Measurements from ENCODE around the gene DDX59. TPM values are rescaled to one million over a fixed set of nuclear protein-coding genes. Genes with fewer than 3 reads are reported as not detected.
A peak's percentile ranks its signal among the peaks of the same experiment; 100 is the strongest.

Gene DDX59
- total RNA-seq, 1 donor from 2014 or later, result 20.0 TPM

GRCh38 chr1:200628223-200628881, 41.4 kb downstream of the DDX59 start:
- DNase-seq, result no peak

- DNase-seq, result no peak
These were observed 42.0 kb downstream of the DDX59 start for GRCh38 chr1:200627575-200628222.

- DNase-seq, result no peak
These were observed 42.7 kb downstream of the DDX59 start for GRCh38 chr1:200626853-200627534.

- DNase-seq, result no peak
These were observed 44.3 kb downstream of the DDX59 start for GRCh38 chr1:200625381-200625824.

- no peak for DNase-seq
These were observed 44.9 kb downstream of the DDX59 start for GRCh38 chr1:200624679-200625335.

- peak; percentile 82 for DNase-seq
These were observed 49.2 kb downstream of the DDX59 start, which contains the start of gene KIF14 for GRCh38 chr1:200620273-200621131. Gene KIF14, minus strand, starts transcription at chr1:200620751. Its CDS starts 2,028 bp downstream, at chr1:200618723.

GRCh38 chr1:200619894-200620272, 49.8 kb downstream of the DDX59 start:
- no peak for DNase-seq

GRCh38 chr1:200610846-200611245, 58.9 kb downstream of the DDX59 start:
- DNase-seq, result no peak

- no peak for DNase-seq
These were observed 67.1 kb downstream of the DDX59 start for GRCh38 chr1:200602632-200603031.

Other genes with a start within 250 kb of the DDX59 start
- 1.9 TPM for gene KIF14, start 49.2 kb downstream of the DDX59 start, total RNA-seq
- gene CAMSAP2, start 69.0 kb upstream of the DDX59 start, total RNA-seq, result 130 TPM
- not detected for gene GPR25, start 203.1 kb upstream of the DDX59 start, total RNA-seq
- gene INAVA, start 225.0 kb upstream of the DDX59 start, total RNA-seq, result 1.4 TPM